OCI-LY7 (cell line): Measurements from ENCODE around the gene PAK5.

Experiments used
- CTCF ChIP-seq: fragments of 200-600 bp; sonication (generic); conservative IDR thresholded peaks from 2 replicates; pipeline ENCODE4 v1.5.1; 2014; ENCODE audit warnings: mild to moderate bottlenecking, antibody characterized with exemption, low read length, moderate library complexity, mixed read lengths
- EZH2phosphoT487 ChIP-seq: fragments of 200-600 bp; sonication (generic); IDR thresholded peaks from 2 replicates; pipeline ENCODE4 v1.6.1; 2018; ENCODE audit warnings: low read depth, borderline replicate concordance, mild to moderate bottlenecking, mixed run types, antibody characterized with exemption, low read length, moderate library complexity, mixed read lengths

- no peak for TF ChIP-seq CTCF
- no peak for TF ChIP-seq EZH2phosphoT487
These were observed at the start of gene PAK5 for GRCh38 chr20:9838378-9839295.
